Fibroblast of the conjunctiva (primary cell): ENCODE results near the gene RNF2.

ENCODE experiments used
- DNase-seq: peaks from one replicate; pipeline ENCODE4 v3.0.0-alpha.2; 2010; ENCODE audit warnings: low read depth

The RNF2 gene

GRCh38 chr1:185096531-185096930, 51.2 kb downstream of the RNF2 start:
- no peak for DNase-seq

GRCh38 chr1:185104083-185104482, 58.7 kb downstream of the RNF2 start:
- no peak for DNase-seq

- no peak for DNase-seq
These were observed 59.8 kb downstream of the RNF2 start for GRCh38 chr1:185105121-185105520.

- DNase-seq, result no peak
These were observed 63.0 kb downstream of the RNF2 start for GRCh38 chr1:185108321-185108720.

GRCh38 chr1:185110145-185110544, 64.8 kb downstream of the RNF2 start:
- no peak for DNase-seq

GRCh38 chr1:185111873-185112272, 66.5 kb downstream of the RNF2 start:
- no peak for DNase-seq

GRCh38 chr1:185112356-185112755, 67.0 kb downstream of the RNF2 start:
- no peak for DNase-seq

- DNase-seq, result no peak
These were observed 84.3 kb downstream of the RNF2 start for GRCh38 chr1:185129708-185130107.

- DNase-seq, result no peak
These were observed 87.2 kb downstream of the RNF2 start for GRCh38 chr1:185132534-185132933.

- DNase-seq, result no peak
These were observed 92.7 kb downstream of the RNF2 start for GRCh38 chr1:185137896-185138545.

- DNase-seq, result no peak
These were observed 93.9 kb downstream of the RNF2 start for GRCh38 chr1:185139246-185139645.

- DNase-seq, result no peak
These were observed 98.9 kb downstream of the RNF2 start for GRCh38 chr1:185144233-185144632.

- DNase-seq, result no peak
These were observed 105.9 kb downstream of the RNF2 start for GRCh38 chr1:185151215-185151614.
